NT2/D1 (cell line): ENCODE measurements around the gene CLEC4C.

Experiments used
- DNase-seq: peaks from one replicate; pipeline ENCODE4 v3.0.0-alpha.2; 2011; ENCODE audit warnings: low read depth, low spot score
- H3K27me3 ChIP-seq: 2 replicates; pipeline ENCODE4 v1.6.0; 2011; ENCODE audit warnings: mild to moderate bottlenecking; ENCODE audit not compliant: insufficient read length, insufficient read depth
- H3K36me3 ChIP-seq: 2 replicates; pipeline ENCODE4 v1.6.1; 2011; ENCODE audit warnings: mild to moderate bottlenecking, low read length, mixed read lengths; ENCODE audit not compliant: insufficient read depth, insufficient read length
- H3K4me1 ChIP-seq: 2 replicates; pipeline ENCODE4 v1.5.1; 2011; ENCODE audit not compliant: insufficient read depth, insufficient read length
- H3K4me3 ChIP-seq: 2 replicates; pipeline ENCODE4 v1.5.1; 2011; ENCODE audit warnings: low read depth; ENCODE audit not compliant: insufficient read length
- H3K9ac ChIP-seq: 2 replicates; pipeline ENCODE4 v1.6.0; 2011; ENCODE audit warnings: low read depth; ENCODE audit not compliant: insufficient read length
- H3K9me3 ChIP-seq: 2 replicates; pipeline ENCODE4 v1.5.1; 2011; ENCODE audit warnings: mild to moderate bottlenecking, low read length; ENCODE audit not compliant: insufficient read depth
- SUZ12 ChIP-seq: IDR thresholded peaks from 2 replicates; pipeline ENCODE4 v1.6.1; 2011; ENCODE audit not compliant: insufficient read length, insufficient read depth; ENCODE audit errors: extremely low read depth
- YY1 ChIP-seq: IDR thresholded peaks from 2 replicates; pipeline ENCODE4 v1.6.1; 2011; ENCODE audit not compliant: insufficient read length, insufficient read depth
- ZNF274 ChIP-seq: IDR thresholded peaks from 2 replicates; pipeline ENCODE4 v1.6.1; 2011; ENCODE audit warnings: mild to moderate bottlenecking, low read depth, low read length

CLEC4C gene

GRCh38 chr12:7719946-7720730 is 27.0 kb downstream of the CLEC4C start:
- H3K27me3 ChIP-seq, result no peaks in the 10 kb centered on the region

GRCh38 chr12:7716381-7716780 is 30.8 kb downstream of the CLEC4C start:
- Histone ChIP-seq H3K4me1 (peaks cover 8% of the 10 kb centered on the region), H3K27me3 (no peaks in the 10 kb centered on the region), H3K9ac (no peak overlapping the region), H3K9me3 (no peaks in the 10 kb centered on the region), H3K4me3 (no peak overlapping the region), H3K36me3 (no peaks in the 10 kb centered on the region)
- TF ChIP-seq SUZ12, result no peak
- TF ChIP-seq ZNF274, result no peak
- TF ChIP-seq YY1, result no peak
- peak; percentile 79 for DNase-seq

More at GRCh38 chr12:7719946-7720730, 27.0 kb downstream of the CLEC4C start:
- Histone ChIP-seq H3K36me3 (no peaks in the 10 kb centered on the region), H3K4me3 (no peak overlapping the region), H3K9ac (no peak overlapping the region), H3K4me1 (peaks cover 5% of the 10 kb centered on the region), H3K9me3 (no peaks in the 10 kb centered on the region)
- TF ChIP-seq ZNF274 (no peak), YY1 (no peak), SUZ12 (no peak)
- no peak for DNase-seq

- Histone ChIP-seq H3K36me3 (no peaks in the 10 kb centered on the region), H3K9ac (no peak overlapping the region), H3K27me3 (no peaks in the 10 kb centered on the region), H3K9me3 (no peaks in the 10 kb centered on the region), H3K4me3 (no peak overlapping the region), H3K4me1 (peaks cover 7% of the 10 kb centered on the region)
- no peak for DNase-seq
- TF ChIP-seq SUZ12 (no peak), YY1 (no peak), ZNF274 (no peak)
These were observed 34.2 kb downstream of the CLEC4C start for GRCh38 chr12:7712841-7713442.

GRCh38 chr12:7711133-7711532 is 36.0 kb downstream of the CLEC4C start, which contains the start of gene DPPA3:
TSS of gene DPPA3 (plus strand) at chr12:7711433. CDS start at chr12:7711571, 138 bp downstream.
- Histone ChIP-seq H3K9ac (no peak within 1 kb of the TSS), H3K4me1 (peaks cover 7% of the 10 kb centered on the region), H3K36me3 (no peaks in the 10 kb centered on the region), H3K27me3 (no peaks in the 10 kb centered on the region), H3K9me3 (no peaks in the 10 kb centered on the region), H3K4me3 (no peak within 1 kb of the TSS)
- TF ChIP-seq YY1 (no peak), ZNF274 (no peak)
- DNase-seq, result no peak

GRCh38 chr12:7709969-7710675 is 37.1 kb downstream of the CLEC4C start:
- Histone ChIP-seq H3K27me3 (no peaks in the 10 kb centered on the region), H3K9ac (no peak overlapping the region), H3K4me1 (peaks cover 8% of the 10 kb centered on the region), H3K36me3 (no peaks in the 10 kb centered on the region), H3K4me3 (no peak overlapping the region), H3K9me3 (no peaks in the 10 kb centered on the region)
- TF ChIP-seq SUZ12 (no peak), ZNF274 (no peak), YY1 (no peak)
- DNase-seq, result no peak

GRCh38 chr12:7705846-7706245 is 41.3 kb downstream of the CLEC4C start:
- H3K27me3 ChIP-seq, result no peaks in the 10 kb centered on the region
- DNase-seq, result no peak
- H3K36me3 ChIP-seq, result no peaks in the 10 kb centered on the region
- H3K4me3 ChIP-seq, result no peak overlapping the region
- TF ChIP-seq YY1 (no peak), SUZ12 (no peak), ZNF274 (no peak)
- peaks cover 5% of the 10 kb centered on the region for H3K4me1 ChIP-seq
- H3K9me3 ChIP-seq, result no peaks in the 10 kb centered on the region
- no peak overlapping the region for H3K9ac ChIP-seq

- TF ChIP-seq YY1 (no peak), ZNF274 (no peak), SUZ12 (no peak)
- Histone ChIP-seq H3K4me3 (no peak within 1 kb of the TSS), H3K9ac (peak within 1 kb of the TSS; percentile 37), H3K27me3 (no peaks in the 10 kb centered on the region), H3K9me3 (no peaks in the 10 kb centered on the region), H3K36me3 (no peaks in the 10 kb centered on the region), H3K4me1 (peaks cover 3% of the 10 kb centered on the region)
- DNase-seq, result peak; percentile 70
These were observed 51.5 kb downstream of the CLEC4C start, which contains the start of gene GDF3 for GRCh38 chr12:7695566-7696197. TSS of gene GDF3 (minus strand) at chr12:7695775. CDS start at chr12:7695728, 47 bp downstream.
